ENCODE data around the gene NAV2.

Gene NAV2

DNA sequence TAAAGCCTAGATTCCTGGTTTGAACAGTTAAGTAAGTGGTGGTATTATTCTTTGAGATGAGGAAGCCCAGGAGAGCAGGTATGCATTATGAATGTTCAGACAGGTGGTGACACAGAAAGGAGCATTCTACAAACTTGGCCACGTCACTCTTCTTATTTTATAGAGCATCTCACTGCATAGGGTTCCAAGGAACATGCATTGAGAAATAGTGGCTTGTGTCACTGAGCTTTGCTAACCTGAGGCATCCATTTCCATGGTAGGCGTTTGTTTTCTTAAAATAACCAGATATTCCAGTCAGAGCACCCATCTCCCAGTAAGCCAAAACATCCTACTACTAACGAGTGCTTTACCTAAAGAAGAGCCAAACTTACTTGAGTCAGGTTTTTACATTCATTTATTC lies 169.7 kb downstream of the NAV2 start:
- in situ Hi-C loops (cut with HindIII; ENCODE audit: low sequenced_read_pairs), result loop anchor here (25.0 kb wide), 1 partner anchor 320 kb away; no protein-coding TSS in a partner anchor

- in situ Hi-C loops (cut with HindIII; ENCODE audit: low sequenced_read_pairs), result loop anchor here (25.0 kb wide), 1 partner anchor 324 kb away; no protein-coding TSS in a partner anchor
Measured at GRCh38 chr11:19886498-19886897, 173.9 kb downstream of the NAV2 start.

DNA sequence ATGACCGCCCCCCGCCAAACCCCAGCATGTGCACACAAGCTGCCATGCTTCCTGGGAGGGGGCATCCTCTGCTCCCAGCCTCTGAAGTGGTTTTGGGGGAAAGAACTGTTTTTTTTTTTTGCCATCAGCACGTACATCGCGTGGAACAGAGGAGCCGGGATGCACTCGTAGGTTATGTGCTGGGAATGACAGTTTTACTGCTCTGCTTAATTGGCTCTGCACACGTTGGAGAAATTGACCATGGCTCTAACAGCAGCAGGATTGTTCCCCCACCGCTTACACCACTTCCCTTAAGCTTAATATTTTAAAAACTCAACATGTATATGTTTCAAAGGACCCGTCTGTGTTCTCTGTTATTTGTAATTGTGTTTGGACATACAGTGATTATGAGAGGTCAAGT lies 175.2 kb downstream of the NAV2 start:
- in situ Hi-C loops (cut with HindIII; ENCODE audit: low sequenced_read_pairs), result loop anchor here (25.0 kb wide), 1 partner anchor 326 kb away; no protein-coding TSS in a partner anchor

GRCh38 chr11:19889531-19889930 lies 176.9 kb downstream of the NAV2 start:
- in situ Hi-C loops (cut with HindIII; ENCODE audit: low sequenced_read_pairs), result loop anchor here (25.0 kb wide), 1 partner anchor 327 kb away; no protein-coding TSS in a partner anchor

GRCh38 chr11:19890308-19890707 lies 177.7 kb downstream of the NAV2 start:
- in situ Hi-C loops (cut with HindIII; ENCODE audit: low sequenced_read_pairs), result loop anchor here (25.0 kb wide), 1 partner anchor 328 kb away; no protein-coding TSS in a partner anchor

- in situ Hi-C loops (cut with HindIII; ENCODE audit: low sequenced_read_pairs), result loop anchor here (25.0 kb wide), 1 partner anchor 329 kb away; no protein-coding TSS in a partner anchor
Measured at GRCh38 chr11:19891022-19891421, 178.4 kb downstream of the NAV2 start.

DNA sequence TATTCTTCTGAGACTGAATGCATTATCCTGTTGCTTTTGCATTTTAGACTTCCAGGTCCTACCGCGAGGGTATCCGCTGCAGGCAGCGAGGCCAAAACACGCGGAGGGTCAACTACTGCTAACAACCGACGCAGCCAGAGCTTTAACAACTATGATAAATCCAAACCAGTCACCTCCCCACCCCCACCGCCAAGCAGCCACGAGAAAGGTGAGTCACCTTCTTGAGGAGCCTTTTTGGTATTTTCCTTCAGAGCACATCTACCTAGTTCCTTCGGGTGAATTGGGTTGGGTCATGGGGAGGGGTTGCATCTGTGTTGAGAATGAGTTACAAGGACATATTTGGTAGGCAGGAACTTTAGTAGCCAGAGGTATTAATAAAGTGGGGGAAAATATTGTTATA lies 179.8 kb downstream of the NAV2 start:
- in situ Hi-C loops (cut with HindIII; ENCODE audit: low sequenced_read_pairs), result loop anchor here (25.0 kb wide), 1 partner anchor 330 kb away; no protein-coding TSS in a partner anchor

- in situ Hi-C loops (cut with HindIII; ENCODE audit: low sequenced_read_pairs), result loop anchor here (25.0 kb wide), 1 partner anchor 331 kb away; no protein-coding TSS in a partner anchor
Measured at GRCh38 chr11:19892876-19893275, 180.2 kb downstream of the NAV2 start.

DNA sequence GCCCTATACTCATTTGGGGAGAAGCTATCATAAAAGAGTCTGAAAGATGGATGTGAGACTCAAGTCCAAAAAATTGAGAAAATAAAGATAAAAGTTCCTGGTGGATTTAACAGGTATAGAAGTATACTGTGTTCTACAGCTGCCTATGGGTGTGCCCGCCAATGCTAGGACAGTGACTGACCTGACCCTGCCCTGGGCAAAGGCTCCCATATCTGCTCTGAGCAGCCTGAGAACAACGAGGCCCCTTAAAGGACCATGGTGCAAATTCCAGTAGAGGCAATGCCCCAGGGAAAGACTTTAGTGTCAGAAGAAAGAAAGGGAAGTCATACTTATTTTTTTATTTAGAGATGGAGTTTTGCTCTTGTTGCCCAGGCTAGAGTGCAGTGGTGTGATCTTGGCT lies 181.8 kb downstream of the NAV2 start:
- in situ Hi-C loops (cut with HindIII; ENCODE audit: low sequenced_read_pairs), result loop anchor here (25.0 kb wide), 1 partner anchor 332 kb away; no protein-coding TSS in a partner anchor

- in situ Hi-C loops (cut with HindIII; ENCODE audit: low sequenced_read_pairs), result loop anchor here (25.0 kb wide), 1 partner anchor 333 kb away; no protein-coding TSS in a partner anchor
Measured at GRCh38 chr11:19895037-19895436, 182.4 kb downstream of the NAV2 start.

GRCh38 chr11:19895776-19896175 lies 183.1 kb downstream of the NAV2 start:
- in situ Hi-C loops (cut with HindIII; ENCODE audit: low sequenced_read_pairs), result loop anchor here (25.0 kb wide), 1 partner anchor 333 kb away; no protein-coding TSS in a partner anchor

DNA sequence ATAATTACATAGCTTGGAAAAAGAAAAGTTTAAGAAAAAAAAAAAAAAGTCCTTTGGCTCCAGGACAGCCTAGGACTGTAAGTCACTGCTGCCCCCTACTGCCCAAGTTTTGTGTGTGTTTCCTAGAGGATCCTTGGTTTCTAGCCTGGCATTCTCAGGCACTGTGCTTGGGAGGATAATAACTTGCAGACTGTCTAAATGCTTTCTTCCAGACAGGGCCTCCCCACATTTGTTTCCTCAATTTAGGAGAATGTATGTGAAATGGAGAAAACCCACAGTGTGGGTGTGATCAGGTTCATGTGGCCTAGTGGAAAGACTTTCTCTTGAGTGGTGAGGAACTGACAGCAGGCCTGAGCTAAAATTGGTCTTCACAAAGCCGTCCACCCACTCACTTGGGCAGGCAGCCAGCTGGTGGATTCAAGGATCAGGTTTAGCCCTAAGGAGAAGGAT lies 191.0 kb downstream of the NAV2 start:
- in situ Hi-C loops (cut with HindIII; ENCODE audit: low sequenced_read_pairs), result no loop called here

- in situ Hi-C loops (cut with HindIII; ENCODE audit: low sequenced_read_pairs), result no loop called here
Measured at GRCh38 chr11:19905280-19905853, 192.7 kb downstream of the NAV2 start.

GRCh38 chr11:19906126-19906525 lies 193.5 kb downstream of the NAV2 start:
- in situ Hi-C loops (cut with HindIII; ENCODE audit: low sequenced_read_pairs), result no loop called here

- in situ Hi-C loops (cut with HindIII; ENCODE audit: low sequenced_read_pairs), result no loop called here
Measured at GRCh38 chr11:19907008-19907579, 194.5 kb downstream of the NAV2 start.

DNA sequence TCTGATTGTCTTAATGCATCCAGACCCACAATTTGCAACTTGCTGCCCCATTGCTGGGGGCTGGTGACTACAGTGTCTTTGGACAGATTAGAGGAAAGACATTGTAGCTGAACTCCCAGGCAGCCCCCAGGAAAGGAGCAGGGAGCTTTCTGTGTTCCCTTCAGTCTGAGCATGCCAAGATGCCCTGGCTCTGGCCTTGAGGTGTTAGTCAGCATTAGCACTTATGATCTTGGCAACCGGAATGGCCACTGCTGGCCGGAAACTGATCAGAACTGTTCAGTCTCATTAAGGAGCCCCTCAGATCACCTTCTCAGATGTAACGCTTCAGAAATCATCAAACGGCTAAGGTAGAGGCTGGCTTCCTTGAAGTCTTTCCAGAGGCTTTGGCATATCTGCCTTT lies 195.2 kb downstream of the NAV2 start:
- in situ Hi-C loops (cut with HindIII; ENCODE audit: low sequenced_read_pairs), result no loop called here

DNA sequence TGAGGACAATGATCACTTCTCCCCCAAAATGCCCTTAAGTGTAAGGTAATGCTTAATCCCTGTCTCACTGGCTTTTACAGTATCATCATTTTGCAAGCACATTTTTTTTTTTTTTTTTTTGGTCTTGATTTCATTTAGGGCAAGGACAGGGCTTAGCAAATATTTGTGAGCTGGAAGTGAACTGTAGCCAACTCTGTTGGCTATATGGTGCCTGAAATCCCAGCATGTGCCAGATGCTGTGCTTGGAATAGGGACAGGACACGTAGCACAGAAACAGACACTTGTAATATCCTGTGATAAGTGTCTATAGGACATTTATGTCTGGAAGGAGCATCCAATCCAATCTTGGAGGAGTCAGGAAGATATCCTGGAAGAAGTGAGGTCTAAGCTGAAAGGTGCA lies 198.3 kb downstream of the NAV2 start:
- in situ Hi-C loops (cut with HindIII; ENCODE audit: low sequenced_read_pairs), result no loop called here

GRCh38 chr11:19912115-19912957 lies 199.7 kb downstream of the NAV2 start:
- in situ Hi-C loops (cut with HindIII; ENCODE audit: low sequenced_read_pairs), result no loop called here

GRCh38 chr11:19912958-19913892 lies 200.6 kb downstream of the NAV2 start:
- in situ Hi-C loops (cut with HindIII; ENCODE audit: low sequenced_read_pairs), result no loop called here

DNA sequence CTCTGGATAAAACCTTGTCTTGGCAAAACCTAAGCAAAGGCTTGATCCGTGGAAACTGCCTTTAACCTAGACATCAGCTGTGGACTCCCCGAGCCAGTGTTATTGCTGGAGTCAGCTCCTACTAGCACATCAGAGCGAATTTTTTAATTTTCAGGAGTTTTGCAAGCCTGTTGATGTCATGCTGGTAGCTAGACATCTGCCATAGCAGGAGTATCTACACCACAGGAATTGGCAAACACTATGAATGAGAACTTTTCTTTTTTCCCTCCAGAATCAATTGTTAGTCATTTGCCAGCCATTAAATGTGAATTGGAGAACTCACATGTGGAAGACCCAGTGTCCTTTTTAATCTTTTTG lies 201.2 kb downstream of the NAV2 start:
- in situ Hi-C loops (cut with HindIII; ENCODE audit: low sequenced_read_pairs), result no loop called here
